ENCODE results near the gene FFAR3.

Gene FFAR3

GRCh38 chr19:35316560-35316959 lies 41.7 kb upstream of the FFAR3 start:
- Mint-ChIP-seq H3K9me3 (no peaks in the 10 kb centered on the region), H3K4me3 (no peak overlapping the region)

DNA sequence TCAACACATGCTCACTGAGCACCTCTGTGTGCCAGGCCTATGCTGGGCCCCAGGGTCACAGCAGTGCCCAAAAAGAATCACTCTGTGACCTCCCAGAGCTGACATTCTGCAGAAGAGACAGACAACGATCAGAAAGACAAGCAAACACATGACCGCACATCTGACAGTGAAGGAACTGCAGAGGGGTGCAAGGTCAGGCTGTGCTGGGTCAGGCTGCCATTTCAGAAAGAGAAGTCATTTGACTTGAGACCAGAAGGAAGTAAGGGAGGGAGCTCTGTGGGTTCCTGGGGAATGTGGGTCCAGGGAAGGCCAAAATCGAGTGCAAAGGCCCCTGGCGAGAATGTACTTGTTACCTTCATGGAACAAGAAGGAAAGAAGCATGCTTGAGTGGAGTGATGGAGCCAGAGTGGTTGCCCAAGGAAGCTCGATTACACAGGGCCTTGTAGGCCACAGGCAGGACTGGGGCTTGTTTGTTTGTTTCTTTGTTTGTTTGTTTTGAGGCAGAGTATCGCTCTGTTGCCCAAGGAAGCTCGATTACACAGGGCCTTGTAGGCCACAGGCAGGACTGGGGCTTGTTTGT lies 40.7 kb upstream of the FFAR3 start:
- H3K27ac Mint-ChIP-seq = peak overlapping the region; percentile 5 to 49 (median 25)
- H3K27me3 Mint-ChIP-seq (ENCODE audit: low read depth) = no peaks in the 10 kb centered on the region

More at GRCh38 chr19:35316560-35316959, 41.7 kb upstream of the FFAR3 start:
- peaks cover 12% of the 10 kb centered on the region for H3K4me1 Mint-ChIP-seq
- no peaks in the 10 kb centered on the region for H3K27me3 Mint-ChIP-seq (ENCODE audit: low read depth)
- no peaks in the 10 kb centered on the region for H3K36me3 Mint-ChIP-seq (ENCODE audit: low read depth)
- H3K27ac Mint-ChIP-seq = peak overlapping the region in 2 of 3 experiments; percentile 42 to 78
- TF ChIP-seq, protein P1, sequence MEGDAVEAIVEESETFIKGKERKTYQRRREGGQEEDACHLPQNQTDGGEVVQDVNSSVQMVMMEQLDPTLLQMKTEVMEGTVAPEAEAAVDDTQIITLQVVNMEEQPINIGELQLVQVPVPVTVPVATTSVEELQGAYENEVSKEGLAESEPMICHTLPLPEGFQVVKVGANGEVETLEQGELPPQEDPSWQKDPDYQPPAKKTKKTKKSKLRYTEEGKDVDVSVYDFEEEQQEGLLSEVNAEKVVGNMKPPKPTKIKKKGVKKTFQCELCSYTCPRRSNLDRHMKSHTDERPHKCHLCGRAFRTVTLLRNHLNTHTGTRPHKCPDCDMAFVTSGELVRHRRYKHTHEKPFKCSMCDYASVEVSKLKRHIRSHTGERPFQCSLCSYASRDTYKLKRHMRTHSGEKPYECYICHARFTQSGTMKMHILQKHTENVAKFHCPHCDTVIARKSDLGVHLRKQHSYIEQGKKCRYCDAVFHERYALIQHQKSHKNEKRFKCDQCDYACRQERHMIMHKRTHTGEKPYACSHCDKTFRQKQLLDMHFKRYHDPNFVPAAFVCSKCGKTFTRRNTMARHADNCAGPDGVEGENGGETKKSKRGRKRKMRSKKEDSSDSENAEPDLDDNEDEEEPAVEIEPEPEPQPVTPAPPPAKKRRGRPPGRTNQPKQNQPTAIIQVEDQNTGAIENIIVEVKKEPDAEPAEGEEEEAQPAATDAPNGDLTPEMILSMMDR (IDR thresholded peaks at IDR 0.05; ENCODE audit: unreplicated experiment in 3 of 3) = no peak

DNA sequence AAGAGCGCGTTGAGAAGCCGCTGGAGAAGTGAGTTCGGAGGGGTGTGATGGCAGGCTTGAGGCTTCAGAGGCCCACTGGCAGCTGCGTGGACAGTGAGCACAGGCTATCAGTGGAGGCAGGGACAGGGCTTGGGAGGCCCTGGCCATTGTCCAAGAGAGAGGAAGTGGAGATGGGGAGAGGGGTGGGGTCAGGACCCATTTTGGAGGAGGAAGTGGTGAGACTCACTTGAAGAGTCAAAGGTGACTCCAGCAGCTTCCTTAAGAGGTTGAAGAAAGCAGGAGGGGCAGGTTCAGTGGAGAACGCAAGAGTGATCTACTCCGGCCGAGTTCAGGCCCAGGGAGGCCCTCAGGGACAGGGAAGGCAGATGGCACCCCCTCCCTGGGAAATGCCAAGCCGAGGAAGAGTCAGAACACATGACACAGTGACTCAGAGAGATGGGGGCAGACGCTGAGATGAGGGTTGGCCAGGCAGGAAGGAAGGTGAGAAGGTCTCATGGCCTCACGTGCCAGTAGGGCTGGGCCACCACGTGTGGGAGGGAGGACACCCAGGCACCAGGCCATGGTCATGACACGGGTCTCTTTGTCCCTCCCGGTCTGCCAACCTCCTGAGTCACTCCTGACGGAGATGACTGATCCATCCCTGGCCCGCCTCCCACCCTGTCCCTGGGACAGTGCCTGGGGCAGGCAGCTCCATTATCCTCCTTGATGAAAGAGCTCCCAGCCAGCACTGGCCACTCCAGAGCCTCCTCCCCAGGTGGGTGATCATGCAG lies 39.4 kb upstream of the FFAR3 start:
- no peaks in the 10 kb centered on the region for H3K36me3 Mint-ChIP-seq (ENCODE audit: low read depth)
- no peaks in the 10 kb centered on the region for H3K9me3 Mint-ChIP-seq
- H3K27me3 Mint-ChIP-seq (ENCODE audit: low read depth) = no peaks in the 10 kb centered on the region
- H3K27ac Mint-ChIP-seq = peak overlapping the region; percentile 14 to 62 (median 45)
- TF ChIP-seq, protein P1 (IDR thresholded peaks at IDR 0.05; ENCODE audit: unreplicated experiment in 3 of 3) = no peak
- H3K4me3 Mint-ChIP-seq = no peak overlapping the region
- peaks cover 9% of the 10 kb centered on the region for H3K4me1 Mint-ChIP-seq

More for the DNA sequence above, 40.7 kb upstream of the FFAR3 start:
- peaks cover 9% of the 10 kb centered on the region for H3K4me1 Mint-ChIP-seq
- no peaks in the 10 kb centered on the region for H3K36me3 Mint-ChIP-seq (ENCODE audit: low read depth)
- H3K9me3 Mint-ChIP-seq = no peaks in the 10 kb centered on the region
- H3K4me3 Mint-ChIP-seq = no peak overlapping the region
- TF ChIP-seq, protein P1 (IDR thresholded peaks at IDR 0.05; ENCODE audit: unreplicated experiment in 3 of 3) = no peak

- Mint-ChIP-seq H3K27ac (no peak overlapping the region), H3K36me3 (ENCODE audit: low read depth) (no peaks in the 10 kb centered on the region), H3K27me3 (ENCODE audit: low read depth) (no peaks in the 10 kb centered on the region), H3K4me1 (peaks cover 9% of the 10 kb centered on the region), H3K4me3 (no peak overlapping the region), H3K9me3 (no peaks in the 10 kb centered on the region)
- TF ChIP-seq, protein P1 (IDR thresholded peaks at IDR 0.05; ENCODE audit: unreplicated experiment in 3 of 3) = no peak
Observed at GRCh38 chr19:35320065-35320713, 38.1 kb upstream of the FFAR3 start.

- Mint-ChIP-seq H3K36me3 (ENCODE audit: low read depth) (no peaks in the 10 kb centered on the region), H3K4me1 (peaks cover 5% of the 10 kb centered on the region), H3K27me3 (ENCODE audit: low read depth) (no peaks in the 10 kb centered on the region), H3K27ac (no peak overlapping the region), H3K9me3 (no peaks in the 10 kb centered on the region), H3K4me3 (no peak overlapping the region)
- TF ChIP-seq, protein P1 (IDR thresholded peaks at IDR 0.05; ENCODE audit: unreplicated experiment in 3 of 3) = no peak
Observed at GRCh38 chr19:35321291-35321690, 37.0 kb upstream of the FFAR3 start.
